WTC11 (cell line): ENCODE data around the gene RHOBTB3. TPM values are rescaled to one million over a fixed set of nuclear protein-coding genes. Genes with fewer than 3 reads are reported as not detected.

Experiments used
- ATAC-seq: fragments of 200-7000 bp; cut with Tn5 transposase; 2 replicates; pipeline ENCODE4 v1.10.0; 2021; ENCODE audit warnings: mild to moderate bottlenecking, moderate library complexity
- CTCF ChIA-PET: fragments of 300-600 bp; sonication (Branson Sonifier 250); formaldehyde crosslinking; loops from one replicate; lab custom pipeline; 2021; ENCODE audit warnings: antibody characterized with exemption; lab: Charles Lee
- POLR2A ChIA-PET: fragments of 350-600 bp; sonication (Branson Sonifier 250); formaldehyde crosslinking; loops from one replicate; lab custom pipeline; 2021; ENCODE audit warnings: antibody characterized with exemption; lab: Charles Lee
- DNase-seq: peaks from one replicate; pipeline ENCODE4 v3.0.0; 2021; ENCODE audit warnings: low spot score
- H3K27ac Mint-ChIP-seq: 2 replicates; pipeline ENCODE4 v1.8.0; 2021; ENCODE audit warnings: mixed read lengths
- H3K27me3 Mint-ChIP-seq: 2 replicates; pipeline ENCODE4 v1.8.0; 2021; ENCODE audit warnings: low read depth, mild to moderate bottlenecking, moderate library complexity, mixed read lengths
- H3K36me3 Mint-ChIP-seq: 2 replicates; pipeline ENCODE4 v1.8.0; 2021; ENCODE audit warnings: mixed read lengths
- H3K4me1 Mint-ChIP-seq: 2 replicates; pipeline ENCODE4 v1.8.0; 2022; ENCODE audit warnings: mixed read lengths
- H3K4me3 Mint-ChIP-seq: 2 replicates; pipeline ENCODE4 v1.8.0; 2021; ENCODE audit warnings: mild to moderate bottlenecking, moderate library complexity, mixed read lengths
- H3K9me3 Mint-ChIP-seq: 2 replicates; pipeline ENCODE4 v1.8.0; 2021; ENCODE audit warnings: mixed read lengths
- ELF4 ChIP-seq: sonication (generic); formaldehyde crosslinking; IDR thresholded peaks from 2 replicates; pipeline ENCODE4 v1.8.1; 2022; ENCODE audit warnings: low read depth, mild to moderate bottlenecking, moderate library complexity, missing genetic modification reagents
- ETV6 ChIP-seq: sonication (generic); formaldehyde crosslinking; IDR thresholded peaks from 2 replicates; pipeline ENCODE4 v1.8.1; 2022; ENCODE audit warnings: mild to moderate bottlenecking, missing genetic modification reagents
- FOXJ3 ChIP-seq: sonication (generic); formaldehyde crosslinking; IDR thresholded peaks from 2 replicates; pipeline ENCODE4 v1.9.0; 2021; ENCODE audit warnings: missing genetic modification reagents, mild to moderate bottlenecking, borderline replicate concordance
- GTF2I ChIP-seq: fragments of 250-450 bp; sonication (Bioruptor Pico); conservative IDR thresholded peaks from 2 replicates; pipeline ENCODE4 v1.4.0; 2021; ENCODE audit warnings: mild to moderate bottlenecking
- HMGA2 ChIP-seq: fragments of 250-450 bp; sonication (Bioruptor Pico); IDR thresholded peaks from 2 replicates; pipeline ENCODE4 v1.4.0; 2021; ENCODE audit warnings: mild to moderate bottlenecking, moderate library complexity
- KAT7 ChIP-seq: sonication (generic); formaldehyde crosslinking; IDR thresholded peaks from 2 replicates; pipeline ENCODE4 v1.8.1; 2023; ENCODE audit warnings: missing genetic modification reagents, mild to moderate bottlenecking, borderline replicate concordance
- TCF7 ChIP-seq: sonication (generic); formaldehyde crosslinking; IDR thresholded peaks from 2 replicates; pipeline ENCODE4 v1.8.0; 2022; ENCODE audit warnings: mild to moderate bottlenecking, low read depth, missing genetic modification reagents, moderate library complexity
- TEAD4 ChIP-seq: sonication (generic); formaldehyde crosslinking; IDR thresholded peaks from 2 replicates; pipeline ENCODE4 v1.8.0; 2022; ENCODE audit warnings: mild to moderate bottlenecking, missing genetic modification reagents
- ZNF263 ChIP-seq: sonication (generic); formaldehyde crosslinking; IDR thresholded peaks from 2 replicates; pipeline ENCODE4 v1.8.1; 2022; ENCODE audit warnings: low read depth, mild to moderate bottlenecking, moderate library complexity, missing genetic modification reagents
- total RNA-seq: library from RNA; stranded (reverse); gene quantifications from 3 replicates; pipeline ENCODE4 v1.2.3, GENCODE V29; 2021
- TF ChIP-seq, protein P1 (sequence below): sonication (generic); formaldehyde crosslinking; IDR thresholded peaks from 2 replicates; pipeline ENCODE4 v1.8.1; 2023; ENCODE audit warnings: mild to moderate bottlenecking, missing genetic modification reagents, borderline replicate concordance
- TF ChIP-seq, protein P2 (sequence below): sonication (generic); formaldehyde crosslinking; conservative IDR thresholded peaks from 2 replicates; pipeline ENCODE4 v1.8.1; 2023; ENCODE audit warnings: mild to moderate bottlenecking, low read depth, missing genetic modification reagents, moderate library complexity
- TF ChIP-seq, protein P3 (sequence below): sonication (generic); formaldehyde crosslinking; IDR thresholded peaks from 2 replicates; pipeline ENCODE4 v1.8.1; 2022; ENCODE audit warnings: low read depth, missing genetic modification reagents, borderline replicate concordance
- TF ChIP-seq, protein P4 (sequence below): sonication (generic); formaldehyde crosslinking; conservative IDR thresholded peaks from 2 replicates; pipeline ENCODE4 v1.8.1; 2022; ENCODE audit warnings: mild to moderate bottlenecking, missing genetic modification reagents
- TF ChIP-seq, protein P5 (sequence below): sonication (generic); formaldehyde crosslinking; IDR thresholded peaks from 2 replicates; pipeline ENCODE4 v1.8.1; 2023; ENCODE audit warnings: mild to moderate bottlenecking, missing genetic modification reagents
- TF ChIP-seq, protein P6 (sequence below): fragments of 250-450 bp; sonication (Bioruptor Pico); conservative IDR thresholded peaks from 2 replicates; pipeline ENCODE4 v1.9.0; 2021; ENCODE audit warnings: mild to moderate bottlenecking
- TF ChIP-seq, protein P7 (sequence below): sonication (generic); formaldehyde crosslinking; IDR thresholded peaks from 2 replicates; pipeline ENCODE4 v1.8.1; 2023; ENCODE audit warnings: mild to moderate bottlenecking, missing genetic modification reagents

The RHOBTB3 gene
- total RNA-seq, 1 experiment from 2014 or later = 13.8 TPM

DNA sequence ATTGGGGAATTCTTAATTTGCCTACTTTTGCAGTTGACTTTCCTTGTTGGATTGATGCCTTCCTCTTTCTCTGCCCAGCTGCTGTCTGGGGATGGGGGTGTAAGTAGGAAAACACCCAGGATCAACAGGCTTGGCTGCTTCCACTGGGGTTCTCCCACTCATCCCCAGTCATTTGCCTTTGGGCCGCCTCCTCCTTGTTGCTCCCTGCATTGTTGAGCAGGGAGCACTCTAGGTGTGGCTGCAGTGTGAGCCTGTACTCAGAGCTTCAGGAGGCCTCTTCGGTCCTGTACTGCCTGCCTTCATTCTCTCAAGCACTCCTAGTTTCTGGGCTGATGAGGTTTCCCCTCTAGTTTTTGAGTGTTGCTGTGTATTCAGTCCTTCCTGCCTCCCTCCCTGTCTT, 12.1 kb downstream of the RHOBTB3 start (continued):
- TF ChIP-seq, protein P1, sequence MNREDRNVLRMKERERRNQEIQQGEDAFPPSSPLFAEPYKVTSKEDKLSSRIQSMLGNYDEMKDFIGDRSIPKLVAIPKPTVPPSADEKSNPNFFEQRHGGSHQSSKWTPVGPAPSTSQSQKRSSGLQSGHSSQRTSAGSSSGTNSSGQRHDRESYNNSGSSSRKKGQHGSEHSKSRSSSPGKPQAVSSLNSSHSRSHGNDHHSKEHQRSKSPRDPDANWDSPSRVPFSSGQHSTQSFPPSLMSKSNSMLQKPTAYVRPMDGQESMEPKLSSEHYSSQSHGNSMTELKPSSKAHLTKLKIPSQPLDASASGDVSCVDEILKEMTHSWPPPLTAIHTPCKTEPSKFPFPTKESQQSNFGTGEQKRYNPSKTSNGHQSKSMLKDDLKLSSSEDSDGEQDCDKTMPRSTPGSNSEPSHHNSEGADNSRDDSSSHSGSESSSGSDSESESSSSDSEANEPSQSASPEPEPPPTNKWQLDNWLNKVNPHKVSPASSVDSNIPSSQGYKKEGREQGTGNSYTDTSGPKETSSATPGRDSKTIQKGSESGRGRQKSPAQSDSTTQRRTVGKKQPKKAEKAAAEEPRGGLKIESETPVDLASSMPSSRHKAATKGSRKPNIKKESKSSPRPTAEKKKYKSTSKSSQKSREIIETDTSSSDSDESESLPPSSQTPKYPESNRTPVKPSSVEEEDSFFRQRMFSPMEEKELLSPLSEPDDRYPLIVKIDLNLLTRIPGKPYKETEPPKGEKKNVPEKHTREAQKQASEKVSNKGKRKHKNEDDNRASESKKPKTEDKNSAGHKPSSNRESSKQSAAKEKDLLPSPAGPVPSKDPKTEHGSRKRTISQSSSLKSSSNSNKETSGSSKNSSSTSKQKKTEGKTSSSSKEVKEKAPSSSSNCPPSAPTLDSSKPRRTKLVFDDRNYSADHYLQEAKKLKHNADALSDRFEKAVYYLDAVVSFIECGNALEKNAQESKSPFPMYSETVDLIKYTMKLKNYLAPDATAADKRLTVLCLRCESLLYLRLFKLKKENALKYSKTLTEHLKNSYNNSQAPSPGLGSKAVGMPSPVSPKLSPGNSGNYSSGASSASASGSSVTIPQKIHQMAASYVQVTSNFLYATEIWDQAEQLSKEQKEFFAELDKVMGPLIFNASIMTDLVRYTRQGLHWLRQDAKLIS (CRISPR knock-in tag) = no peak
- TF ChIP-seq FOXJ3 = no peak
- TF ChIP-seq GTF2I = no peak
- TF ChIP-seq TEAD4 (CRISPR knock-in tag) = no peak
- no peak for TF ChIP-seq ELF4 (CRISPR knock-in tag)
- no peak for TF ChIP-seq KAT7 (CRISPR knock-in tag)

DNA sequence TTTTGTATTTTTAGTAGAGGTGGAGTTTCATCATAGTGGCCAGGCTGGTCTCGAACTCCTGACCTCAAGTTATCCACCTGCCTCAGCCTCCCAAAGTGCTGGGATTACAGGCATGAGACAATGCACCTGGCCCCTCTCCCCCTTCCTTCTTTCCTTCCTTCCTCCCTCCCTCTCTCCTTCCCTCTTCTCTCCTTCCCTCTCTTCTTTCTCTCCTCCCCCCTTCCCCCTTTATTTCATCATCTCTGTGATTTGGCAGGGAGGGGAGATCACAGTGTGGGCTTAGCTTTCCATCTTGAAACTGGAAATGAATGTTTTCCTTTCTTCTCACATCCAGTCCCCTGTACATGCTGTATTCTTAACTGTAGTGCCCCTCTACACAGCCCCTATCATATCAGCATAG, 12.7 kb downstream of the RHOBTB3 start:
- H3K4me3 Mint-ChIP-seq = no peak overlapping the region
- ChIA-PET POLR2A (no interaction called here), CTCF (no interaction called here)
- ATAC-seq (no peak), DNase-seq (no peak)
- no peaks in the 10 kb centered on the region for H3K9me3 Mint-ChIP-seq
- no peak overlapping the region for H3K27ac Mint-ChIP-seq
- no peaks in the 10 kb centered on the region for H3K36me3 Mint-ChIP-seq
- TF ChIP-seq, protein P2, sequence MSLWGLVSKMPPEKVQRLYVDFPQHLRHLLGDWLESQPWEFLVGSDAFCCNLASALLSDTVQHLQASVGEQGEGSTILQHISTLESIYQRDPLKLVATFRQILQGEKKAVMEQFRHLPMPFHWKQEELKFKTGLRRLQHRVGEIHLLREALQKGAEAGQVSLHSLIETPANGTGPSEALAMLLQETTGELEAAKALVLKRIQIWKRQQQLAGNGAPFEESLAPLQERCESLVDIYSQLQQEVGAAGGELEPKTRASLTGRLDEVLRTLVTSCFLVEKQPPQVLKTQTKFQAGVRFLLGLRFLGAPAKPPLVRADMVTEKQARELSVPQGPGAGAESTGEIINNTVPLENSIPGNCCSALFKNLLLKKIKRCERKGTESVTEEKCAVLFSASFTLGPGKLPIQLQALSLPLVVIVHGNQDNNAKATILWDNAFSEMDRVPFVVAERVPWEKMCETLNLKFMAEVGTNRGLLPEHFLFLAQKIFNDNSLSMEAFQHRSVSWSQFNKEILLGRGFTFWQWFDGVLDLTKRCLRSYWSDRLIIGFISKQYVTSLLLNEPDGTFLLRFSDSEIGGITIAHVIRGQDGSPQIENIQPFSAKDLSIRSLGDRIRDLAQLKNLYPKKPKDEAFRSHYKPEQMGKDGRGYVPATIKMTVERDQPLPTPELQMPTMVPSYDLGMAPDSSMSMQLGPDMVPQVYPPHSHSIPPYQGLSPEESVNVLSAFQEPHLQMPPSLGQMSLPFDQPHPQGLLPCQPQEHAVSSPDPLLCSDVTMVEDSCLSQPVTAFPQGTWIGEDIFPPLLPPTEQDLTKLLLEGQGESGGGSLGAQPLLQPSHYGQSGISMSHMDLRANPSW (CRISPR knock-in tag) = no peak
- TF ChIP-seq, protein P1 (CRISPR knock-in tag) = no peak
- TF ChIP-seq ETV6 (CRISPR knock-in tag) (no peak), HMGA2 (CRISPR knock-in tag) (no peak), TCF7 (CRISPR knock-in tag) (no peak), ZNF263 (CRISPR knock-in tag) (no peak)
- TF ChIP-seq, protein P3, sequence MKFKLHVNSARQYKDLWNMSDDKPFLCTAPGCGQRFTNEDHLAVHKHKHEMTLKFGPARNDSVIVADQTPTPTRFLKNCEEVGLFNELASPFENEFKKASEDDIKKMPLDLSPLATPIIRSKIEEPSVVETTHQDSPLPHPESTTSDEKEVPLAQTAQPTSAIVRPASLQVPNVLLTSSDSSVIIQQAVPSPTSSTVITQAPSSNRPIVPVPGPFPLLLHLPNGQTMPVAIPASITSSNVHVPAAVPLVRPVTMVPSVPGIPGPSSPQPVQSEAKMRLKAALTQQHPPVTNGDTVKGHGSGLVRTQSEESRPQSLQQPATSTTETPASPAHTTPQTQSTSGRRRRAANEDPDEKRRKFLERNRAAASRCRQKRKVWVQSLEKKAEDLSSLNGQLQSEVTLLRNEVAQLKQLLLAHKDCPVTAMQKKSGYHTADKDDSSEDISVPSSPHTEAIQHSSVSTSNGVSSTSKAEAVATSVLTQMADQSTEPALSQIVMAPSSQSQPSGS (CRISPR knock-in tag) = no peak
- TF ChIP-seq, protein P4, sequence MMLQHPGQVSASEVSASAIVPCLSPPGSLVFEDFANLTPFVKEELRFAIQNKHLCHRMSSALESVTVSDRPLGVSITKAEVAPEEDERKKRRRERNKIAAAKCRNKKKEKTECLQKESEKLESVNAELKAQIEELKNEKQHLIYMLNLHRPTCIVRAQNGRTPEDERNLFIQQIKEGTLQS (CRISPR knock-in tag) = no peak
- TF ChIP-seq, protein P5, sequence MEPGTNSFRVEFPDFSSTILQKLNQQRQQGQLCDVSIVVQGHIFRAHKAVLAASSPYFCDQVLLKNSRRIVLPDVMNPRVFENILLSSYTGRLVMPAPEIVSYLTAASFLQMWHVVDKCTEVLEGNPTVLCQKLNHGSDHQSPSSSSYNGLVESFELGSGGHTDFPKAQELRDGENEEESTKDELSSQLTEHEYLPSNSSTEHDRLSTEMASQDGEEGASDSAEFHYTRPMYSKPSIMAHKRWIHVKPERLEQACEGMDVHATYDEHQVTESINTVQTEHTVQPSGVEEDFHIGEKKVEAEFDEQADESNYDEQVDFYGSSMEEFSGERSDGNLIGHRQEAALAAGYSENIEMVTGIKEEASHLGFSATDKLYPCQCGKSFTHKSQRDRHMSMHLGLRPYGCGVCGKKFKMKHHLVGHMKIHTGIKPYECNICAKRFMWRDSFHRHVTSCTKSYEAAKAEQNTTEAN = no peak
- TF ChIP-seq, protein P6, sequence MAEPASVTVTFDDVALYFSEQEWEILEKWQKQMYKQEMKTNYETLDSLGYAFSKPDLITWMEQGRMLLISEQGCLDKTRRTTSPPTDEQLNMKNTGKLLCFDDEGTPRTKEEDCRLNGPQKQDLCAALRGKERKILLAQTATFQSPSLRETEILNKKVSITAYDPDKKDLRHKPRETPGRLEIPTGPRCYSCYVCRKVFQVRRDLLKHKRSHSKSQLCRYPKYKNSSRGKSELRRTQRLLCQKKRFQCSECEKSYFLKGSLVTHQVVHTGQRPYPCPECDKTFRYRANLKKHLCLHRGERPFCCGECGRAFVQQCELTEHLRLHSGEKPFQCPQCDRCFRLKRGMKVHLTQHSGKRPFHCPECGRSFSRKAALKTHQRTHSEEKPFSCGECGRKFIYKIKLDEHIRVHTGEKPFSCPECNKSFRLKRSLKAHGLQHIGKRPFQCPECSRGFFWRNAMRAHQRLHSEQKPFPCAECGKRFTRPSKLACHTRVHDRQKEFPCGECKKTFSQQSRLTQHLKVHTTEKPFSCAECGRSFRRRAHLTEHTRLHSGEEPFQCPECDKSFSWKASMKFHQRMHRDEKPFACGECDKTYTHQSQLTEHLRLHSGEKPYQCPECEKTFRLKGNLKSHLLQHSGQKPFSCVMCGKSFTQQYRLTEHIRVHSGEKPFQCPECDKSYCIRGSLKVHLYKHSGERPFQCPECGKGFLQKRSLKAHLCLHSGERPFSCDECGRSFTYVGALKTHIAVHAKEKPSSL (CRISPR knock-in tag) = no peak
- TF ChIP-seq, protein P7, sequence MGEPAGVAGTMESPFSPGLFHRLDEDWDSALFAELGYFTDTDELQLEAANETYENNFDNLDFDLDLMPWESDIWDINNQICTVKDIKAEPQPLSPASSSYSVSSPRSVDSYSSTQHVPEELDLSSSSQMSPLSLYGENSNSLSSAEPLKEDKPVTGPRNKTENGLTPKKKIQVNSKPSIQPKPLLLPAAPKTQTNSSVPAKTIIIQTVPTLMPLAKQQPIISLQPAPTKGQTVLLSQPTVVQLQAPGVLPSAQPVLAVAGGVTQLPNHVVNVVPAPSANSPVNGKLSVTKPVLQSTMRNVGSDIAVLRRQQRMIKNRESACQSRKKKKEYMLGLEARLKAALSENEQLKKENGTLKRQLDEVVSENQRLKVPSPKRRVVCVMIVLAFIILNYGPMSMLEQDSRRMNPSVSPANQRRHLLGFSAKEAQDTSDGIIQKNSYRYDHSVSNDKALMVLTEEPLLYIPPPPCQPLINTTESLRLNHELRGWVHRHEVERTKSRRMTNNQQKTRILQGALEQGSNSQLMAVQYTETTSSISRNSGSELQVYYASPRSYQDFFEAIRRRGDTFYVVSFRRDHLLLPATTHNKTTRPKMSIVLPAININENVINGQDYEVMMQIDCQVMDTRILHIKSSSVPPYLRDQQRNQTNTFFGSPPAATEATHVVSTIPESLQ = no peak
- H3K4me1 Mint-ChIP-seq = no peaks in the 10 kb centered on the region
- H3K27me3 Mint-ChIP-seq = no peaks in the 10 kb centered on the region
